ENCODE measurements around the gene AKAP8L. TPM values are rescaled to one million over a fixed set of nuclear protein-coding genes. Genes with fewer than 3 reads are reported as not detected.

AKAP8L gene
- total RNA-seq, 1 experiment from 2014 or later: 231 TPM

GRCh38 chr19:15372891-15373301, 45.9 kb downstream of the AKAP8L start:
- DNase-seq (ENCODE audit: low spot score) (no peak), ATAC-seq (no peak)
- ChIA-PET CTCF (no interaction called here), POLR2A (no interaction called here)
- no peak overlapping the region for H3K4me3 Mint-ChIP-seq
- TF ChIP-seq FOXP1 (CRISPR knock-in tag; IDR thresholded peaks at IDR 0.05; ENCODE audit: borderline replicate concordance) (no peak), SMAD3 (CRISPR knock-in tag; IDR thresholded peaks at IDR 0.05; ENCODE audit: borderline replicate concordance) (no peak), STAT6 (CRISPR knock-in tag; conservative IDR thresholded peaks at IDR 0.05; ENCODE audit: low read depth) (no peak)
- no peaks in the 10 kb centered on the region for H3K27me3 Mint-ChIP-seq (ENCODE audit: low read depth)
- peaks cover 10% of the 10 kb centered on the region for H3K4me1 Mint-ChIP-seq
- H3K27ac Mint-ChIP-seq: no peak overlapping the region
- peaks cover 46% of the 10 kb centered on the region for H3K36me3 Mint-ChIP-seq
- no peaks in the 10 kb centered on the region for H3K9me3 Mint-ChIP-seq

DNA sequence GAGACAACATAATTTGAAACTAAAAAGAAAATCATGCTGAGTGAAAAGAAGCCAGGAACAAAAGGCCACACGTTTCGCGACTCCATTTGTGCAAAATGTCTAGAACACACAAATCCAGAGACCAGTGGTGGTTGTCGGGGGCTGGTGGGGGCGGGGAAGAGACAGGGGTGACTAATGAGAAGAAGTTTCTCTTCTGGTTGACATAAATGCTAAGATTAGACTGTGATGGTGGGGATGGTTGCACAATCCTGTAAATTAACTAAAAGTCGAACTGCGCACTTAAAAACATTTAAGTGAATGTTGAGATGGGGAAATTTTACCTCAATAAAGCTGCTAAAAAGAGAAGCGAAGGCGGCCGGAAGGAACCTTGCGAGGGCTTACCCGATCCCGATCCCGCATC, 46.3 kb downstream of the AKAP8L start:
- ATAC-seq: no peak
- Mint-ChIP-seq H3K4me1 (peaks cover 6% of the 10 kb centered on the region), H3K27ac (no peak overlapping the region), H3K36me3 (peaks cover 50% of the 10 kb centered on the region), H3K4me3 (no peak overlapping the region), H3K27me3 (ENCODE audit: low read depth) (no peaks in the 10 kb centered on the region), H3K9me3 (no peaks in the 10 kb centered on the region)
- POLR2A ChIA-PET: no interaction called here
- TF ChIP-seq JUN (CRISPR knock-in tag; IDR thresholded peaks at IDR 0.05) (no peak), ZNF396 (CRISPR knock-in tag; IDR thresholded peaks at IDR 0.05; ENCODE audit: borderline replicate concordance) (no peak), ZNF425 (CRISPR knock-in tag; conservative IDR thresholded peaks at IDR 0.05) (no peak), ZNF512 (CRISPR knock-in tag; IDR thresholded peaks at IDR 0.05; ENCODE audit: borderline replicate concordance) (no peak), TCF7 (CRISPR knock-in tag; IDR thresholded peaks at IDR 0.05; ENCODE audit: low read depth) (no peak), ZSCAN18 (CRISPR knock-in tag; IDR thresholded peaks at IDR 0.05) (no peak), STAT6 (CRISPR knock-in tag; conservative IDR thresholded peaks at IDR 0.05; ENCODE audit: low read depth) (no peak), GABPB1 (CRISPR knock-in tag; IDR thresholded peaks at IDR 0.05) (no peak), IRF2 (CRISPR knock-in tag; IDR thresholded peaks at IDR 0.05; ENCODE audit: borderline replicate concordance, low read depth) (no peak), TEAD1 (CRISPR knock-in tag; IDR thresholded peaks at IDR 0.05) (no peak), ZBTB21 (CRISPR knock-in tag; IDR thresholded peaks at IDR 0.05; ENCODE audit: borderline replicate concordance) (no peak)
- TF ChIP-seq, protein P1, sequence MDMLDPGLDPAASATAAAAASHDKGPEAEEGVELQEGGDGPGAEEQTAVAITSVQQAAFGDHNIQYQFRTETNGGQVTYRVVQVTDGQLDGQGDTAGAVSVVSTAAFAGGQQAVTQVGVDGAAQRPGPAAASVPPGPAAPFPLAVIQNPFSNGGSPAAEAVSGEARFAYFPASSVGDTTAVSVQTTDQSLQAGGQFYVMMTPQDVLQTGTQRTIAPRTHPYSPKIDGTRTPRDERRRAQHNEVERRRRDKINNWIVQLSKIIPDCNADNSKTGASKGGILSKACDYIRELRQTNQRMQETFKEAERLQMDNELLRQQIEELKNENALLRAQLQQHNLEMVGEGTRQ (CRISPR knock-in tag; IDR thresholded peaks at IDR 0.05): no peak
- no peak for DNase-seq (ENCODE audit: low spot score)
- CTCF ChIA-PET: no interaction called here
